Measurements from ENCODE around the gene POLR1C.

The POLR1C gene

GRCh38 chr6:43471399-43471798, 45.5 kb upstream of the POLR1C start:
- Histone ChIP-seq H3K4me3 (replicated peaks; ENCODE audit: low read depth, low read length) (no peak overlapping the region), H3K36me3 (ENCODE audit: control insufficient read depth, insufficient read depth, low read length) (no peaks in the 10 kb centered on the region), H3K27me3 (replicated peaks; ENCODE audit: control insufficient read depth, insufficient read depth, low read length) (no peaks in the 10 kb centered on the region)
- DNase-seq (ENCODE audit: extremely low read depth, insufficient read length) = no peak
- no peak for TF ChIP-seq CTCF (IDR thresholded peaks at IDR 0.05; ENCODE audit: insufficient read depth, low read length, poor library complexity, severe bottlenecking)

GRCh38 chr6:43472515-43472914, 44.4 kb upstream of the POLR1C start:
- no peaks in the 10 kb centered on the region for H3K36me3 ChIP-seq (ENCODE audit: control insufficient read depth, insufficient read depth, low read length)
- no peak overlapping the region for H3K4me3 ChIP-seq (replicated peaks; ENCODE audit: low read depth, low read length)
- DNase-seq (ENCODE audit: extremely low read depth, insufficient read length) = no peak
- TF ChIP-seq CTCF (IDR thresholded peaks at IDR 0.05; ENCODE audit: insufficient read depth, low read length, poor library complexity, severe bottlenecking) = no peak
- H3K27me3 ChIP-seq (replicated peaks; ENCODE audit: control insufficient read depth, insufficient read depth, low read length) = no peaks in the 10 kb centered on the region

- H3K4me3 ChIP-seq (replicated peaks; ENCODE audit: low read depth, low read length) = no peak overlapping the region
- no peak for DNase-seq (ENCODE audit: extremely low read depth, insufficient read length)
- TF ChIP-seq CTCF (IDR thresholded peaks at IDR 0.05; ENCODE audit: insufficient read depth, low read length, poor library complexity, severe bottlenecking) = no peak
Measured at GRCh38 chr6:43475516-43475915, 41.4 kb upstream of the POLR1C start.

GRCh38 chr6:43476746-43477145, 40.1 kb upstream of the POLR1C start:
- no peaks in the 10 kb centered on the region for H3K27me3 ChIP-seq (replicated peaks; ENCODE audit: control insufficient read depth, insufficient read depth, low read length)
- no peak overlapping the region for H3K4me3 ChIP-seq (replicated peaks; ENCODE audit: low read depth, low read length)
- no peak for DNase-seq (ENCODE audit: extremely low read depth, insufficient read length)
- no peaks in the 10 kb centered on the region; the same call in none of the 2 replicates for H3K36me3 ChIP-seq (ENCODE audit: control insufficient read depth, insufficient read depth, low read length)
- no peak for TF ChIP-seq CTCF (IDR thresholded peaks at IDR 0.05; ENCODE audit: insufficient read depth, low read length, poor library complexity, severe bottlenecking)

More at GRCh38 chr6:43475516-43475915, 41.4 kb upstream of the POLR1C start:
- no peaks in the 10 kb centered on the region; the same call in none of the 2 replicates for H3K36me3 ChIP-seq (ENCODE audit: control insufficient read depth, insufficient read depth, low read length)
- no peaks in the 10 kb centered on the region for H3K27me3 ChIP-seq (replicated peaks; ENCODE audit: control insufficient read depth, insufficient read depth, low read length)

- no peak for TF ChIP-seq CTCF (IDR thresholded peaks at IDR 0.05; ENCODE audit: insufficient read depth, low read length, poor library complexity, severe bottlenecking)
- Histone ChIP-seq H3K4me3 (replicated peaks; ENCODE audit: low read depth, low read length) (peak within 1 kb of the TSS; percentile 74), H3K36me3 (ENCODE audit: control insufficient read depth, insufficient read depth, low read length) (no peaks in the 10 kb centered on the region; the same call in none of the 2 replicates), H3K27me3 (replicated peaks; ENCODE audit: control insufficient read depth, insufficient read depth, low read length) (no peaks in the 10 kb centered on the region)
- peak; percentile 87 for DNase-seq (ENCODE audit: extremely low read depth, insufficient read length)
Measured at GRCh38 chr6:43477235-43478007, 39.5 kb upstream of the POLR1C start, which contains the start of gene TJAP1. TSS of gene TJAP1 (plus strand) at chr6:43477570. CDS start at chr6:43499002, 21,432 bp downstream.

Data from GM06990 (cell line).